ENCODE results near the gene ARHGAP40.

ARHGAP40 gene

GRCh38 chr20:38685271-38685670 is 83.7 kb downstream of the ARHGAP40 start:
- no peak for DNase-seq (ENCODE audit: low spot score)

- peak; percentile 65 for DNase-seq (ENCODE audit: low spot score)
Measured at GRCh38 chr20:38685853-38686473, 84.4 kb downstream of the ARHGAP40 start.

- DNase-seq (ENCODE audit: low spot score) = peak; percentile 45
Measured at GRCh38 chr20:38692436-38693411, 91.1 kb downstream of the ARHGAP40 start.

- no peak for DNase-seq (ENCODE audit: low spot score)
Measured at GRCh38 chr20:38697306-38697705, 95.7 kb downstream of the ARHGAP40 start.

GRCh38 chr20:38698541-38698940 is 96.9 kb downstream of the ARHGAP40 start:
- DNase-seq (ENCODE audit: low spot score) = no peak

- no peak for DNase-seq (ENCODE audit: low spot score)
Measured at GRCh38 chr20:38700141-38700540, 98.5 kb downstream of the ARHGAP40 start.

Measured in AG08395 (cell line).